ENCODE measurements around the gene ZNF423.

The ZNF423 gene

DNA sequence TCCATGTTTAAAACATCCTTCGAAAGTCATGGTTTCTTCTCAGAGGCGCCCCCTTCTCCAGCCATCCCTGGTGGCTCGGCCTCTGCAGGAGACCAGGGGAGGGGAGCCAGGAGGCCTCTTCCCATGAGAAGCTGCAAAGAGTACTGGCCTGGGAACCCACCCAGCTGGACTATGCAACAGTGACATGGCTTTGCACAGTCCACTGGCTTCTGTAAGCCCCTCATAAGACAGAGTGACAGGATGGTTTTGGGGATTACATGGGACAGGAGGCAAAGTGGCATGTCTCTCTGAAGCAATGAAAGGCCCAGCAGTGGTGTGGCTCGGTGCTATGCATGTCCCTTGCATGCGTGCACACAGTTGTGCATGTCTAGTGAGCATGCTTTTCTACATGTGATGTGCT, 382.8 kb downstream of the ZNF423 start:
- no peak for DNase-seq (ENCODE audit: low read depth in 2 of 2)

GRCh38 chr16:49472598-49472997, 383.3 kb downstream of the ZNF423 start:
- no peak for DNase-seq (ENCODE audit: low read depth in 2 of 2)

DNA sequence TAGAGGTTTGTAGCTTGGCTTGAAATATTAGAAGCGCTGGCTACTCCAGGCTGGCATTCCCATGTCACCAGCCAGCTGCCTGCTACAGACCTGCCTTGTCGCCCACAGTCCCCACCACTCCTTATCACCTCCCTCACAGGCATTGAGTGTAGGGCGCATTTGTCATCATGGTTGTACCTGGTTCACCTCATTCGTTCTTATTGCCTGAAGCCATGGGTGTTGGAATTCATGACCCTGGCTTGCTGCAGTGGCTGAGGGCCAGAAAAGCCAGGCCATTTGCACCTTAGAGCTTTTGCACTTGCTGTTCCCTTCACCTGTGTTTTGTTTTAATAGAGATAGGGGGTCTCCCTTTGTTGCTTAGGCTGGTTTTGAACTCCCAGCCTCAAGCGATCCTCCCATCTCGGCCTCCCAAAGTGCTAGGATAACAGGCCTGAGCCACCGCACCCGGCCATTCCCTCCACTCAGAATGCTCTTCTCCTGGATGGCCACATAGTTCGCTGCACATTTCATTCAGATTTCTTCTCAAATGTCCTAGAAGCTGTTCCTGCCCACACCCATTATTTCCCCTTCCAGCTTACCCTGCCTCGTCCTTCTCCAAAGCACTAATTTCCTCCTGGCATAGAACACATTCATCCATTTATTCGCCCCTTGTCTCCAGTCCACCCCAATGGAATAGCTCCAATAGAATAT, 384.7 kb downstream of the ZNF423 start:
- DNase-seq (ENCODE audit: low read depth in 2 of 2) = no peak

DNA sequence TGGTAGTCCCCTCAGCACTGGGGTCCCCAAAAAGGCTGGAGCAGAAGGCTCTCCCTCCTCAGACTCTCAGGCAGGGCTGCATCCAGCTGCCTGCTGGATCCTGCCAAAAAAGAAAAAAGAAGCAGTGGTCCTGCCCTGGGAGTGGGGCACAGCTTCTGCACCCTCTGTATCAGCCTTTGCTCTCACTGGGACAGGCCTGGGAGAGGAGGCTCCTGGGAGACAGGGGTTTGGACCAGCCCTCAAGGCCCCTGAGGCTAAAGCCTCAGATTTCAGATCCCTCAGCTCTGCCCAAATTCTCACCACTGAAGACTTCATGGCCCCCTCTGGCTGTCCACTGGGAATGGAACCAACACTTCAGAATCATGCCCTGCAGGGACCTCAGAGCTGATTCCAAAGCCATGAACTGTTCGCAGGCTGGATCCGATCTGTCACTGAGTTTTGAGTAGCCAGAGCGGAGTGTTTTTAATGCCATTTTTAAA, 385.4 kb downstream of the ZNF423 start:
- no peak for DNase-seq (ENCODE audit: low read depth in 2 of 2)

DNA sequence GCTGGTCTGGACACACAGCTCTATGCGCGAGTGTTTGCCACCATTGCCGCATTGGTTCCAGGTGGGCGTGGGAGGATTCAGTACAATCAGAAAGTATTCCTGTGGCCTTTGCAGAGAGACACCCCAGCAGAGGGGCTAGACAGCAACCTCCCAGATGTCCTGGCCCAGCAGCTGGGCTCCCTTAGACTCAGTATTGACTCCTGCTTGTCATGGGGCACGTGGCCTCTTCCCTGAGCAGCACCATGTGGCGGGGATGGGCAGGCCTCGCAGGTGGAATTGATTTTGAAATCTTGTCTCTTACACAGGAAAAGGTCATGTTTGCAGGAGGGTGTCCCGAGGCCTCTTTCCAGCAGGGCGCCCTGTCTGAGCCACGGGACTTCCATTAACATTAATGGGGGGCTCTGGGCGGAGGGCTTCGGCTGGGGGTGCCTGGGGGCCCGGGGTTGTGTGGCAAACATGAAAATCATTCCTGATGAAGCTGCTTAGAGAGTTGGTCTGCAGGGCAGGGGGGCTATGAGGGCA, 385.9 kb downstream of the ZNF423 start:
- DNase-seq (ENCODE audit: low read depth in 2 of 2) = no peak

DNA sequence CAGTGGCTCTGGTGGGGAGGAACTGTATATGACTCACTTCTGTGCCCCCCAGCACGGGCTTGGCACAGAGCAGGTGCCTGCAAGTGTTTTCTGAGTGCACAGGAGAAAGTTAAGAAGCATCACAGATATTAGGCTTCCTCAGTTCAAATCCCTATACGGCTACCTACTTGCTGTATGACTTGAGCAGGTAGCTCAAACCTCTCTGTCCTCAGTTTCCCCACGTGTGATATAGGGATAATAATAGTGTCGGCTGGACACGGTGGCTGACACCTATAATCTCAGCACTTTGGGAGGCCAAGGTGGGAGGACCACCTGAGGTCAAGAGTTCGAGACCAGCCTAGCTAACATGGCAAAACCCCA, 386.6 kb downstream of the ZNF423 start:
- no peak for DNase-seq (ENCODE audit: low read depth in 2 of 2)

- DNase-seq (ENCODE audit: low read depth in 2 of 2) = no peak
Observed at GRCh38 chr16:49468611-49469310, 387.2 kb downstream of the ZNF423 start.

DNA sequence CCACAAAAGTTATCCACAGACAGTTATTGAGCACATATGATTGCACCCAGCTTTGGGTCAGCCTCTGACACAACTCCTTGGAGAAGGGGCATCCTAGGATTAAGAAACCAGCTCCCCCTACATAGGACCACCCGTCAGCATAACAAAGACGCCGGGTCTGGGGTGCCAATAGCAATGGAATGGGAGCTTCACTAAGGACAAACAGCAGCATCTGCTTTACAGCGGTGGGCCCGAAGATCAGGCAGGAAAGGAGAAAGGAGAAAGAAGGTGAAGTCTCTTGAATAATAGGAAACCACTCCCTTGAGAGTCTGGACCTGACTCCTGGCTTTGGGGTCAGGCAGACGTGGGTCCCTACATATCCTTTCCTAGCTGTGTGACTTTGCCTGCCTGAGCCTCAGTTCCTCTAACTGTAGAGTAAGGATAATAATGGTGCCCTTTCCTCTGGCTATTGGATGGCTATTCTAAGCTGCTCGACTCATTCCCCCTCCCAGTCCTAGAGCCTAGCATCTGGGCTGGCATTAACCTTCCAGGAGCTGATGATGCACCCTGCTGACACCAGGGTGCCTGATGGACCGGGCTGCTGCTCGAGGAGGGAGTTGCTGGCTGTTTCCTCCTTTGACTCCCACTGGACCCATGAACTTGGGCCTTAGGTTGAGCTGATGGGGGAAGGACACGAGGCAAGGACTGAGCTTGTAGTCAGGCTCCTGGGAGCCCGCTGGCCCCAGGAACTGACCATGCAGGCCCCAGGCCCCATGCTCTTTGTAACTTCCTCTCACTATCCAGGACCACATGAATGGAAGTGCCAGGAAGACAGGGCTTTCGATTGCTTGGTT, 388.2 kb downstream of the ZNF423 start:
- no peak for DNase-seq (ENCODE audit: low read depth in 2 of 2)

GRCh38 chr16:49466881-49467280, 389.0 kb downstream of the ZNF423 start:
- no peak for DNase-seq (ENCODE audit: low read depth in 2 of 2)

GRCh38 chr16:49466529-49466831, 389.4 kb downstream of the ZNF423 start:
- no peak for DNase-seq (ENCODE audit: low read depth in 2 of 2)

GRCh38 chr16:49465661-49466528, 390.0 kb downstream of the ZNF423 start:
- no peak for DNase-seq (ENCODE audit: low read depth in 2 of 2)

GRCh38 chr16:49464877-49465504, 390.9 kb downstream of the ZNF423 start:
- no peak for DNase-seq (ENCODE audit: low read depth in 2 of 2)

DNA sequence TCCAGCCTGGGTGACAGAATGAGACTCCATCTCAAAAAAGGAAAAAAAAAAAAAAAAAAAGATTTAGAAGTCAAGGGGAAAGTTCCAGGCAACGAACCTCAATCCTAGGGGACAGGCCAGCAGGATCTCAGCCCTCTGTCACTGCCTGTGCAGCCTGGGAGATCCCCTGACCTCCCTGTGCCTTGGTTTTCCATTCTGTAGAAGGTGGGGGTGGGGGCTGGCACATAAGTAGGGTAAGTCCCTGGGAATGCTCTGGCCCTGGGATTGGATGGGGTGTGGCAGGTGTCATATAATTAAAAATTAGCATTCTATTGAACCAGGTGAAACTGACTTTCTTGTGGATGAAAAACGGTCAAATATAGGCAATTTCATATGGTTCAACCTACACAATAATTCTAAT, 391.8 kb downstream of the ZNF423 start:
- no peak for DNase-seq (ENCODE audit: low read depth in 2 of 2)

- peak; percentile 13 to 36 for DNase-seq (ENCODE audit: low read depth in 2 of 2)
Observed at GRCh38 chr16:49463529-49463928, 392.4 kb downstream of the ZNF423 start.

DNA sequence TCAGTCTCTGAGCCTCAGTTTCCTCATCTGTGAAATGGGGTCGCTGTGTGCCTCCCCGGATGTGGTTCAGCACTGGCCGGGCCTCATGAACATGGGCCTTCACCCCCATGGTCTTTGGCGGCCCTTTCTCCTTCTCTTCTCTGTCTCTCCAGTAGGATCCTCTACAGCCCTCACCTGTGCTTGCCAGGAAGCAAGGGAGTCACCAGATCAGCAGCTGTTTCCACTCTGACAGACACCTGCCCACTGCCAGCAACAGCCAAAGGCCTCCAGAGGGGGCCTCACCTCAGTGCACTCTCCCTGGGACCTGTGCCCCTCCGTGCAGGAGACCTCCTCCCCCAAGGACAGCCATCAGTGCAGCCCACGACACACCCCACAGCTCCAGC, 392.9 kb downstream of the ZNF423 start:
- DNase-seq (ENCODE audit: low read depth in 2 of 2) = no peak

GRCh38 chr16:49462362-49462988, 393.4 kb downstream of the ZNF423 start:
- no peak for DNase-seq (ENCODE audit: low read depth in 2 of 2)

- DNase-seq (ENCODE audit: low read depth in 2 of 2) = no peak
Observed at GRCh38 chr16:49461517-49461951, 394.4 kb downstream of the ZNF423 start.

GRCh38 chr16:49460786-49461470, 395.0 kb downstream of the ZNF423 start:
- DNase-seq (ENCODE audit: low read depth in 2 of 2) = no peak

- DNase-seq (ENCODE audit: low read depth in 2 of 2) = no peak
Observed at GRCh38 chr16:49459953-49460735, 395.8 kb downstream of the ZNF423 start.
